Measurements from ENCODE around the gene CFAP299.

GRCh38 chr4:80615099-80615498, 279.6 kb downstream of the CFAP299 start:
- TF ChIP-seq, protein P1, sequence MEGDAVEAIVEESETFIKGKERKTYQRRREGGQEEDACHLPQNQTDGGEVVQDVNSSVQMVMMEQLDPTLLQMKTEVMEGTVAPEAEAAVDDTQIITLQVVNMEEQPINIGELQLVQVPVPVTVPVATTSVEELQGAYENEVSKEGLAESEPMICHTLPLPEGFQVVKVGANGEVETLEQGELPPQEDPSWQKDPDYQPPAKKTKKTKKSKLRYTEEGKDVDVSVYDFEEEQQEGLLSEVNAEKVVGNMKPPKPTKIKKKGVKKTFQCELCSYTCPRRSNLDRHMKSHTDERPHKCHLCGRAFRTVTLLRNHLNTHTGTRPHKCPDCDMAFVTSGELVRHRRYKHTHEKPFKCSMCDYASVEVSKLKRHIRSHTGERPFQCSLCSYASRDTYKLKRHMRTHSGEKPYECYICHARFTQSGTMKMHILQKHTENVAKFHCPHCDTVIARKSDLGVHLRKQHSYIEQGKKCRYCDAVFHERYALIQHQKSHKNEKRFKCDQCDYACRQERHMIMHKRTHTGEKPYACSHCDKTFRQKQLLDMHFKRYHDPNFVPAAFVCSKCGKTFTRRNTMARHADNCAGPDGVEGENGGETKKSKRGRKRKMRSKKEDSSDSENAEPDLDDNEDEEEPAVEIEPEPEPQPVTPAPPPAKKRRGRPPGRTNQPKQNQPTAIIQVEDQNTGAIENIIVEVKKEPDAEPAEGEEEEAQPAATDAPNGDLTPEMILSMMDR (IDR thresholded peaks at IDR 0.05; ENCODE audit: low read length): no peak
- TF ChIP-seq EZH2phosphoT487 (IDR thresholded peaks at IDR 0.05; ENCODE audit: low read length): no peak
- TF ChIP-seq EZH2 (optimal IDR thresholded peaks at IDR 0.05; ENCODE audit: low read depth, low read length): no peak

All from MM.1S (cell line).